NCI-H524 (cell line): Measurements from ENCODE around the gene PRKAR1B.
A peak's percentile ranks its signal among the peaks of the same experiment; 100 is the strongest.

Experiments
- DNase-seq, 2 experiments: peaks; one replicate each; lab custom pipeline; 2025; lab: John Stamatoyannopoulos, UW

The PRKAR1B gene

GRCh38 chr7:521221-522070 lies 205.6 kb downstream of the PRKAR1B start:
- DNase-seq, result peak; percentile 22 to 43

DNA sequence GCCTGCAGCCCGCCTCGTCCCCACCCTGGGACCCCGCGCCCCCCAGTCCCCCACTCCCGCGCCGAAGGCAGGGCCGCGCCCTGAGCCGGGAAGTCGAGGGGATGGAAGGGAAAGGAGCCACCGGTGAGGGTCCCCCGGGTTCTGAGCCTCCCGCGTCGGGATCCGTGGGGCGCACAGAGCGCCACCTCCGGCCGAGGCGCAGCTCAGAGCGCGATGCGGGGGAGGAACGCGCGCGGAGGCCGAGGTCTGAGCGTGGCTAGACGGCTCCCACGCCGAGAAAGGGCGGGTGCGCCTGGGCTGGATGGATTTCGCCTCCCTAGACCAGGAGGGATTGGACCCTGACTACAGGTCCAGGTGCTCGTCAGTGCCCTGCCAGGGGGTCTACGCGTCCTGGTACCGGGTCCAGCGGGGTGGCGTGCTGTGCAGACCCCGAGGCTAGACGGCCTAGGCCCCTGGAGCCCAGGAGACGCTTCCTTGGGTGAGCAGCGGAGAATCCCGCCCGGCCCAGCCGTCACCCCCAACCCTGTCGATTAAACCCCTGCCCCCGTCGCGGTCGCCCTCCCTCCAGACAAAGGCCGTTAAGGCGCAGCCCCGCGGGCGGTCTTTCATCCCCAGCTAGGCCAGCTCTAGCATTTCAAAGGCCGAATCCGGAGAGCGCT lies 206.4 kb downstream of the PRKAR1B start:
- DNase-seq, result no peak

- peak; percentile 23 to 50 for DNase-seq
Observed at GRCh38 chr7:519484-520390, 207.3 kb downstream of the PRKAR1B start, which contains the start of gene PDGFA. Gene PDGFA, minus strand, starts transcription at chr7:519846. Its CDS starts 845 bp downstream, at chr7:519001.

DNA sequence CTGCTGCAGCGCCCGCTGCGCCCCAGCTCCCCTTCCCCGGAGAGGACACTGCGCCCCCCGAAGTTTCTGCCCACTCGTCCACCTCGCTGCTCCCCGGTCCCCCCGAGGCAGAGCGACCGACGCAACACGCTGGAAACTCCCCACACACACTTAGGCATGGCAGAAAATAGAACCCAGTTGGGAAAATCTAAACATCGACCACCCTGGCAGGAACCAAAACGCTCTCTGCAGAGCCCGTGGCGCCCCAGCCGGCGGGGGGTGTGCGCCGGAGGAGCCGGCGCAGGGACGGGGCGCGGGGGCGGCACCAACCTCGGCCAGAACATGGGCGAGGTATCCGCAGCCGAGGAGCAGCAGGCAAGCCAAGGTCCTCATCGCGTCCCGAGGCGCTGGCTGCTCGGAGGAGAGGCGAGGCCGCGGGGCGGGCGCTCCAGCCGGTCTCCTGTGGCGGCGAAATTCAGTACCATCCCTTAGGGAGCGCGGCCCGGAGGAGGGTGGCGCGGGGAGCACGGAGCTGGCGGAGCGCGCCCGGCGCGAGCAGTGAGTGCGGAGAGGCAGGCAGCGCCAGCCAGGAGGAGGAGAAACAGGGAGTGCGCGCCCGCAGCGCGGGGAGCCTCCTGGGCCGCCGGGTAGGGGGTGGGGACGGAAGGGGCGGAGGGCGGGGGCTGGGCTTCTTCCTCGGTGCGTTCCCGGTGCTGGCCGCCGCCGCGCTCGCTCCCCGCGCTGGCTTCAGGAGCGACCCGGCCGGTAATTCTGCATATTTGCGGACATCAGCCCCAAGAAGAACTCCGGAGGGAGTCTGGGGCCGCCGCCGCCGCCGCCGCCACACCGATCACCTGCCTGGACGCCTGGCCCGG lies 208.2 kb downstream of the PRKAR1B start:
- DNase-seq, result peak in 1 of 2 experiments; percentile 54

DNA sequence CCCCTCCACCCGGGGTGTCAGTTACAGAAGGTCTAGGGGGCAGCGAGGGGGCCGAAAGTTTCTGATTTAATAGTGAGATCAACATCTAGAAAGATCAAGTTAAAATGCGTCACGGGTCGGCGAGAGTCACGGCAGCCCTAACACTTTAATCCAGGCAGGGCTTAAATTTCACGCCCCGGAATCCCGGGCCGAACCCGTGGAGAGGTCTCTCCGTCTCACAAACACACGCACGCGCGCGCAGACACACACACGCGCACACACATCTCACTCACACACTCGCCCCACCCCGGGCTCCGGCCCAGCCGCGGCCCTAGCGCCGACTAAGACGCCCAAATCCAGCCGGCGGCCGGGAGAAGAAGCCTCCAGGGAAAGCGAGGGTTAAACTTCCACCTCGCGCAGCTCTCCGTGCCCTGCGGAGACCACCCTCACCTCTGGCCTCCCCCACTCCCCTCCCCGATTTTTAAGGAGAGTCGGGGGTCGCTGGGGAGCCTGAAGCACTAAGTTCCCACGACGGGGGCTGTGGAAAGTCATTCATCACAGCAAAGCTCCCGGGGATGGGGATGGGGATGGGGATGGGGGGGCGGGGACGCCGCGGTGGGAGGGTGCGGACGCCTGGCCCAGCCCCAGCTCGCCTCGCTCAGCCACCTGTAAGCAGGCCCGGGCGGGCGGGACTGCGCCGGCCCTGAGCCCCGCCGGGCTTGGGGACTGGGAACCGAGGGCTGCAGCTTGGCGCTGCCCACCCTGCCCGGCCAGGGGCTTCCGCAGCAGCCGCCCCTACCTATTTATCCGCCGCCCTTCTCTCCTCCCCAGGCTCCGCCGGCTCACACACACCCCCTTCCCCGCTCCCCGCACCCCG lies 209.1 kb downstream of the PRKAR1B start:
- DNase-seq, result peak in 1 of 2 experiments; percentile 15

DNA sequence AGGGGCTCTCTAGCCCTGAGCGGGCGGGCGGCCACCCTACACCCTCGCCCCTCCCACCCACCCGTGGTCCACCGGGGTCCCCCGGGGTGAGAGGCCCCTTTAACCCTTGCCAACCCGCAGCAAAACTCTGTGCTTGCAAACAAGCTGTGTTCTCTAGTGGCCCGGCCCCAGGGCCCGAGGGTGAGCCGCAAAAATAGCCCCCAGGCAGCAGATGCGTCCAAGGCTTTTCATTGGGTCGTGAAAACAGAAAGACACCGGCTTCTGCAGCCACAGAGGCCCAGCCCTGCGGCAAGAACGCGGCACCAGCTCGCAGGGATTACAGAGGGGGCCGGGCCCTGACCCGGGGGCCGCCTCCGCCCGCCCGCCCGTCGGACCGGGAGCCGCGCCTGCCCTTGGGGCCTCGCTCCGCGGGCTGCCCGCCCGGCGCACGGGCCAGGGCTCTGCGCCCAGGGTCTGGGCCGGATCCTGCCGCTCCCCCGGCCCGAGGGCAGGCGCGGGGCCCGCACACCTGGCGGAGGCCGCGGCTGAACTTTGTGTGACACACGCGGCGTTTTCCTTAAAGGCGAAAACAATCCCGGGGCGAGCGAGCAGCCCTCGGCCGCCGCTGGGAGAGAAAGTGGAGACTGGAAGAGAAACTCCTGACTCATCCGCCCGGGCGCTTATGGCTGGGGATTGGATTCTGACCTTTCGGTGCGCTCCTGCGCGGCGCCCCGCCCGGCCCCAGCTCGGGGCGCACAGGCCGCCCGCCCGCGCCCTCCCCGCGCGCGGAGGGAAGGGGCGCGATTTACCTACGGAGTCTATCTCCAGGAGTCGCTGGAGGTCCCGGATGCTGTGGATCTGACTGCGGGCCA lies 210.2 kb downstream of the PRKAR1B start:
- no peak for DNase-seq

GRCh38 chr7:516216-516605 lies 210.9 kb downstream of the PRKAR1B start:
- no peak for DNase-seq

- DNase-seq, result no peak
Observed at GRCh38 chr7:515628-516027, 211.5 kb downstream of the PRKAR1B start.

DNA sequence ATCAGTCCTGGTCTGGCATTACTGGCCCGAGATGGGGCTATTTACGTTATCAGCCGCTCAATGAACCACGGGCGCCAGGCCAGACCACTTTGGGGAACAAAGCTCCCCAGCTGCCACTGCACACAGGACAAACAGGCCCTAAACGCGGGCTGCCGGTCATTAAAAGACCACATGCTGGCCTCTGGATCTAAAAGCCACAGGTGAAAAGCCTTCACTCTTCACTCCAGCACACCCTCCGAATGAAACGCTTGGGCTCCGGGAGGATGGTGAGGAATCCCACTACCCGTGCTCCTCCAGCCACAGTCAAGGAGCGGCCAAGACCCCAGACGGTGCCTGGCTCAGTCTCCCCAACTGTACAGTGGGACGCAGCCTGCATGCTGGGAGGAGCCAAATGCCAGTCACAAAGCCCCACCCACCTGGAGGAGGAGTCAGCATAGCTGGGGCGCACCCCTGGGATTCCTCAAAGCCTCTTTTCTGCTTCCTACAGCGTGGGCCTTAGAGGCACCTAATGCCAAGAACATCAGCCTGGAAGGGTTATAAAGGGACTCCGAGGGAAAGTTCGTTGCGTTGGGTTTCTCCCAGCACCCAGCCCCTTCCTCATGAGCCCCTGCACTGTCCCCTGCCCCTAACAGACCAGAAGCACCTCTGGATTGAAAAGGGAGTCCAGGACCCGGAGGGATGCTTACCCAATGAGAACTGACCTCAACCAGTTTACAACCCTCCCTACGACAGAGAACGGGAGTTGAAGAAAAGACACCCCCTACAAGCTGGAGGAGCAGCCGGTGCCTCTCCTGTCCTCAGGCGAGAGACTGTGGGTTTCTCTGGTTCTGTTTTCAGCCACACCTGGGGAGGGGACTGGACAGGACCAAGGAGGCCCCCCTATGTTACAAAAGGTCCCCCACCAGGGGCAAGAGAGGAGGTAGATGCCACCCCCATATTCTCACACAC lies 212.2 kb downstream of the PRKAR1B start:
- no peak for DNase-seq

DNA sequence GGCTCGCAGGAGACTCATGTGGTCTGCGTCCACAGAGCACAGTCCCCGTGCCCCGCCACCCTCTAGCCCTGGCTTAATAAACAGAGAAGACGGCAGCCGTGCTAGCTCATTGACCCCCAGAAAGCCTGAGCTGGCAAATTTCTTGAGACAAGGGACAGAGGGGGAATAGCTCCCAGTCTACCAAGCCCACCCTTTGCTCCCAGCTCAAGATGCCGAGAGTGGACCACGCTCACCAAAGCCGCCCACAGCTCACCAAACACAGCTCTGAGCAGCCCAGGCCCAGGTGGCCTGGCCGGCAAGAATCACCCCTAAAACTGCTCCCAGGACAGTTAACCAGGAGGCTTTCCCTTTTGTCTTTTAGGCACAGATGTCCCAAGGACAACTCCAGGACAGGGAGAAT lies 212.8 kb downstream of the PRKAR1B start:
- no peak for DNase-seq

- no peak for DNase-seq
Observed at GRCh38 chr7:513521-514166, 213.4 kb downstream of the PRKAR1B start.

GRCh38 chr7:512541-513311 lies 214.4 kb downstream of the PRKAR1B start:
- peak in 1 of 2 experiments; percentile 38 for DNase-seq

DNA sequence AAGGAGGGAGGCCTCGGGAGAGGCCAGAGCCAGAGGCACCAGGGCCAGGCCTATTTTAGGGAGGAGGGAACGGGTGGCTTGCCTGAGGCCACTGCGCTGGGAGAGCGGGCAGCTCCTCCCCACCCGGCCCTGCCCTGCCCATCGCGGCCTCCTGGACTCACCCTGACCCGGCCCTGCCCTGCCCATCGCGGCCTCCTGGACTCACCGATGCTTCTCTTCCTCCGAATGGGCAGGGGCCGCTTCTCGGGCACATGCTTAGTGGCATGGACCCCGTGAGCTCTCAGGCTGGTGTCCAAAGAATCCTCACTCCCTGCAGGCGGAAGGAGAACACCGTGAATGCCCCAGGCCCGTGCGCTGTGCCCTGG lies 215.0 kb downstream of the PRKAR1B start:
- no peak for DNase-seq

DNA sequence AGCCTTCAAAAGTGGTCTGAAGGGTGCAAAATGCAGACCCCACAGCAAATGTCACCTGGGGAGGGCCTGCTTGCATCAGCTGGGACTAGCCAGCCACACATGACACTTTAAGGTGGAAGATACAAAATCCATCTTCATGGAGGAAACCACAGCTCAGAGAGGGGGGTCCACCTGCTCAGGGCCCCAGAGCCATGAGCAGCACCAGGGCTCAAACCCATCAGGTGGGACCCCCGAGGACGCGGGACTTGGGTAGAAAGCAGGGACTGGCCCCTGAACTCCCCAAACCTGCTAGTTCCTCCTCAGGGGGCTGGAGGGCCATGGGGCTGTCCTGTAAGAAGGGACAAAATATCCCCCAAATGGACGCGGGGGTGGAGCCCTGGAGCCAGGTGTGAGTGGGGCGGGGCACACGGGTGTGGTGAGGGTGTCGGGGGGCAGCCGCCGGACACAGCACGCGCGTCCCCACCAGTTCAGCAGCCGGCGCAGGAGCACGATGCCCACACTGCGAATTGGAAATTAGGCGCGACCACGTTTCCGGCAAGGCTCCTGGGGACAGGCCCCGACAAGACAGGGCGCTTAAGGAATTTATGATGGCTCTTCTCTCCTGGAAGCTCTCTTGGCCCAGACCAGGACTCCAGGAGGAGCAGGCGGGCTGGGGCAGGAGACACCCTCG lies 215.5 kb downstream of the PRKAR1B start:
- DNase-seq, result no peak

DNA sequence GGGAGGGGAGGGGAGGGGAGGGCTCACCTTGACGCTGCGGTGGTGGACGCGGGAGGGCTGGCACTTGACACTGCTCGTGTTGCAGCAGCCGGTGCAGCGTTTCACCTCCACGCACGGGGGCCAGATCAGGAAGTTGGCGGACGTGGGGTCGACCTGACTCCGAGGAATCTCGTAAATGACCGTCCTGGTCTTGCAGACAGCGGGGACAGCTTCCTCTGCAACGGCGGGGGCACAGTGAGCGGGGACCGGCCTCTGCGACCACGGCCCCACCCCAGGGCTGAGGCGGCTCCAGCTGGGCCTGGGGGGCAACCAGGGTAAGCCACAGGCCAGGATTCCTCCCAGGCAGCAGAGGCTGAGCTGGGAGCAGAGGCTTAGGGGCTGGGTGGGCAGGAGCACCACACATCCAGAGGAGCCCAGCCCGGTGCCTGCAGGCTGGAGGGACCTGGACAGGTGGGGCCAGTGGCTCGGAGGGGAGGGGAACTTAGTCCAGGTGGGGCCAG lies 216.2 kb downstream of the PRKAR1B start:
- no peak for DNase-seq

GRCh38 chr7:510131-510481 lies 217.0 kb downstream of the PRKAR1B start:
- no peak for DNase-seq
